Ovary (tissue), 3 donors: ENCODE data around the gene EPG5.

Experiments
- CTCF ChIP-seq, 3 donors: fragments of 450-650 bp in 2 of 3; fragments of 200-600 bp in 1 of 3; IDR thresholded peaks; one replicate each; pipeline versions ENCODE4 v1.5.1 to v1.8.0; 2016 to 2022; ENCODE audit warnings: antibody characterized with exemption in 3 of 3, mild to moderate bottlenecking in 1 of 3
- POLR2A ChIP-seq: fragments of 450-650 bp; IDR thresholded peaks from one replicate; pipeline ENCODE4 v1.6.1; 2017; ENCODE audit warnings: antibody characterized with exemption, mild to moderate bottlenecking, moderate library complexity
- donor health status: DM: no; HTN: no; CAD: no.

- no peak for TF ChIP-seq POLR2A
- no peak for TF ChIP-seq CTCF (IDR thresholded peaks at IDR 0.05)
Measured at GRCh38 chr18:45835057-45835636, 132.0 kb downstream of the EPG5 start.
